Measurements from ENCODE around the gene HK1.

DNA sequence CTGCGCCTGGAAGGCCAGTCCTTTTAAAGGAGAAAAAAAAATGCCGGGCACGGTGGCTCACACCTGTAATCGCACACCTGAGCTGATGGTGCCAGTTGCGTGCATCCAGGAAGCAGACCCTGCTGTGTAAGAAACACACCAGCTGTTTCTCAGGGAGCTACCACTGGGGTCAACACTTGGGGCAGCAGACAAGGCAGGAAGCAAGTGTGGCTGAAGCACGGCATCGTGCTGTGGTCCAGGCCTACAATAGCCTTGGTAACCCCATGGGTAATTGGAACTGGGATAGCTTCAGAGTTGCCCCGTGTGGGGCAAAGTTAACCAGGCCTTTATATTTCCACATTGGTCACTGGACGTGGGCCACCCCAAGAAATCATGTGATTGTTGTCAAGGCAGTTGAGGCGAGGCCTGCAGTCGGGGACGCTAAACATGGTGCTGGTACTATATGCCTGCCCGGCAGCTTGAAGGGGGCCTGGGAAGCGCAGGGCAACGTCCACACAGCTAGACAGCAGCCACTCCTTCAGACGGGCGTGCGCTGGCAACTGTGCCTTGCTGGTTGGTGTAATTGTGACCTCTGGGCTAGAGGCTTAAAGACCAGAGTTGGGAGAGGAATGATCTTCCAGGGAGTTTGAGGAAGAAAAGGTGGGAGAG, 140.9 kb downstream of the HK1 start:
- TF ChIP-seq, protein P1, sequence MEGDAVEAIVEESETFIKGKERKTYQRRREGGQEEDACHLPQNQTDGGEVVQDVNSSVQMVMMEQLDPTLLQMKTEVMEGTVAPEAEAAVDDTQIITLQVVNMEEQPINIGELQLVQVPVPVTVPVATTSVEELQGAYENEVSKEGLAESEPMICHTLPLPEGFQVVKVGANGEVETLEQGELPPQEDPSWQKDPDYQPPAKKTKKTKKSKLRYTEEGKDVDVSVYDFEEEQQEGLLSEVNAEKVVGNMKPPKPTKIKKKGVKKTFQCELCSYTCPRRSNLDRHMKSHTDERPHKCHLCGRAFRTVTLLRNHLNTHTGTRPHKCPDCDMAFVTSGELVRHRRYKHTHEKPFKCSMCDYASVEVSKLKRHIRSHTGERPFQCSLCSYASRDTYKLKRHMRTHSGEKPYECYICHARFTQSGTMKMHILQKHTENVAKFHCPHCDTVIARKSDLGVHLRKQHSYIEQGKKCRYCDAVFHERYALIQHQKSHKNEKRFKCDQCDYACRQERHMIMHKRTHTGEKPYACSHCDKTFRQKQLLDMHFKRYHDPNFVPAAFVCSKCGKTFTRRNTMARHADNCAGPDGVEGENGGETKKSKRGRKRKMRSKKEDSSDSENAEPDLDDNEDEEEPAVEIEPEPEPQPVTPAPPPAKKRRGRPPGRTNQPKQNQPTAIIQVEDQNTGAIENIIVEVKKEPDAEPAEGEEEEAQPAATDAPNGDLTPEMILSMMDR (IDR thresholded peaks at IDR 0.05; ENCODE audit: low read depth, low read length) = no peak
- TF ChIP-seq, protein P2, sequence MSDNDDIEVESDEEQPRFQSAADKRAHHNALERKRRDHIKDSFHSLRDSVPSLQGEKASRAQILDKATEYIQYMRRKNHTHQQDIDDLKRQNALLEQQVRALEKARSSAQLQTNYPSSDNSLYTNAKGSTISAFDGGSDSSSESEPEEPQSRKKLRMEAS (IDR thresholded peaks at IDR 0.05; ENCODE audit: low read depth, low read length) = no peak
- TF ChIP-seq POLR2A (IDR thresholded peaks at IDR 0.05; ENCODE audit: extremely low read depth, insufficient read length) (no peak), MYC (IDR thresholded peaks at IDR 0.05; ENCODE audit: low read depth, low read length) (no peak)

Data from NB4 (cell line).